Liver (tissue), 9 donors: Measurements from ENCODE around the gene ENO3. TPM values are rescaled to one million over a fixed set of nuclear protein-coding genes. Genes with fewer than 3 reads are reported as not detected.

Source experiments
- DNase-seq: peaks from one replicate; pipeline ENCODE4 v3.0.0-alpha.2; 2017; ENCODE audit warnings: low spot score
- H3K27ac ChIP-seq, 2 donors: one replicate each; pipeline ENCODE4 v1.7.0; 2013; ENCODE audit warnings: inconsistent platforms in 2 of 2, low read length in 2 of 2, control low read depth in 1 of 2, low read depth in 1 of 2, mild to moderate bottlenecking in 1 of 2
- H3K27me3 ChIP-seq, 4 donors: one replicate each; pipeline versions ENCODE4 v1.6.1 to v1.7.0; 2013; ENCODE audit warnings: low read length in 3 of 4, inconsistent platforms in 1 of 4, mild to moderate bottlenecking in 1 of 4, moderate library complexity in 1 of 4; ENCODE audit not compliant: control insufficient read depth in 4 of 4, insufficient read depth in 4 of 4
- H3K36me3 ChIP-seq, 4 donors: one replicate each; pipeline versions ENCODE4 v1.6.1 to v1.7.0; 2013; ENCODE audit warnings: low read length in 3 of 4, mild to moderate bottlenecking in 3 of 4, low read depth in 1 of 4, moderate library complexity in 1 of 4; ENCODE audit not compliant: control insufficient read depth in 4 of 4, insufficient read depth in 3 of 4
- H3K4me1 ChIP-seq, 4 donors: one replicate each; pipeline versions ENCODE4 v1.6.1 to v1.7.0; 2013; ENCODE audit warnings: low read length in 3 of 4, mild to moderate bottlenecking in 3 of 4, moderate library complexity in 1 of 4; ENCODE audit not compliant: control insufficient read depth in 4 of 4, insufficient read depth in 4 of 4
- H3K4me3 ChIP-seq, 3 donors: one replicate each; pipeline versions ENCODE4 v1.6.1 to v1.7.0; 2013; ENCODE audit warnings: low read length in 3 of 3, control low read depth in 1 of 3, low read depth in 1 of 3, mild to moderate bottlenecking in 1 of 3
- H3K9ac ChIP-seq, 2 donors: one replicate each; pipeline ENCODE4 v1.7.0; 2013; ENCODE audit warnings: low read length in 2 of 2, mild to moderate bottlenecking in 2 of 2, moderate library complexity in 2 of 2, control low read depth in 1 of 2, low read depth in 1 of 2
- H3K9me3 ChIP-seq, 4 donors: one replicate each; pipeline versions ENCODE4 v1.6.1 to v1.7.0; 2013; ENCODE audit warnings: low read length in 3 of 4; ENCODE audit not compliant: control insufficient read depth in 4 of 4
- EGR1 ChIP-seq, 2 donors: IDR thresholded peaks; 2 replicates each; pipeline ENCODE4 v1.6.1; 2016 to 2018; ENCODE audit warnings: antibody characterized with exemption in 2 of 2, low read depth in 2 of 2
- FOXA1 ChIP-seq: IDR thresholded peaks from 2 replicates; pipeline ENCODE4 v1.6.1; 2016; ENCODE audit warnings: antibody characterized with exemption
- FOXA2 ChIP-seq: IDR thresholded peaks from 2 replicates; pipeline ENCODE4 v1.6.1; 2016; ENCODE audit warnings: antibody characterized with exemption
- HNF4A ChIP-seq, 2 donors: conservative IDR thresholded peaks; 2 replicates each; pipeline ENCODE4 v1.6.1; 2016; ENCODE audit warnings: antibody characterized with exemption in 2 of 2, mild to moderate bottlenecking in 2 of 2
- HNF4G ChIP-seq: IDR thresholded peaks from 2 replicates; pipeline ENCODE4 v1.6.1; 2016; ENCODE audit warnings: antibody characterized with exemption
- NR2F2 ChIP-seq: IDR thresholded peaks from 2 replicates; pipeline ENCODE4 v1.6.1; 2016; ENCODE audit warnings: antibody characterized with exemption
- RXRA ChIP-seq, 2 donors: IDR thresholded peaks; 2 replicates each; pipeline ENCODE4 v1.6.1; 2017 to 2018; ENCODE audit warnings: antibody characterized with exemption in 2 of 2, mild to moderate bottlenecking in 1 of 2
- YY1 ChIP-seq: IDR thresholded peaks from 2 replicates; pipeline ENCODE4 v1.6.1; 2016; ENCODE audit warnings: antibody characterized with exemption, mild to moderate bottlenecking
- WGBS: extraction: QIAGEN DNeasy Blood & Tissue Kit; methylation state at CpG from one replicate; pipeline ENCODE4 v1.1.7; 2013; 5-methylcytosine and 5-hydroxymethylcytosine counted together
- polyA plus RNA-seq, 2 donors: library from polyadenylated mRNA; stranded (reverse) in 1 of 2; unstranded in 1 of 2; fragments of 200-250 nt in 1 of 2; fragments of >200 nt in 1 of 2; fragmentation: Nextera tagmentation in 1 of 2; extraction: Ambion mirVana in 1 of 2; gene quantifications; one replicate each; pipeline versions ENCODE4 v1.2.1 to v1.2.3, GENCODE V29; 2013 to 2015
- total RNA-seq, 2 donors: library from RNA; depleted of rRNA; stranded (reverse); fragments of >200 nt; gene quantifications; one replicate each; pipeline ENCODE4 v1.2.3, GENCODE V29; 2014
- TF ChIP-seq, protein P1 (sequence below): IDR thresholded peaks from 2 replicates; pipeline ENCODE4 v1.6.1; 2016; ENCODE audit warnings: antibody characterized with exemption, mild to moderate bottlenecking
- TF ChIP-seq, protein P2 (sequence below): fragments of 150-350 bp; IDR thresholded peaks from 2 replicates; pipeline ENCODE4 v1.5.1; 2017; ENCODE audit warnings: improper control_type of control experiment, low read depth, low read length; ENCODE audit not compliant: missing input control
- TF ChIP-seq, protein P3 (sequence below): IDR thresholded peaks from 2 replicates; pipeline ENCODE4 v1.6.1; 2016; ENCODE audit warnings: antibody characterized with exemption
- TF ChIP-seq, protein P4 (sequence below): IDR thresholded peaks from 2 replicates; pipeline ENCODE4 v1.6.1; 2016; ENCODE audit warnings: antibody characterized with exemption
- donor health status: healthy.
- donor health status: healthy.
- donor health status: healthy.
- donor health status: healthy.
- donor health status: healthy.

Gene ENO3
- total and polyA plus RNA-seq, 4 donors, result 26.3 to 117 (median 30.8) TPM

DNA sequence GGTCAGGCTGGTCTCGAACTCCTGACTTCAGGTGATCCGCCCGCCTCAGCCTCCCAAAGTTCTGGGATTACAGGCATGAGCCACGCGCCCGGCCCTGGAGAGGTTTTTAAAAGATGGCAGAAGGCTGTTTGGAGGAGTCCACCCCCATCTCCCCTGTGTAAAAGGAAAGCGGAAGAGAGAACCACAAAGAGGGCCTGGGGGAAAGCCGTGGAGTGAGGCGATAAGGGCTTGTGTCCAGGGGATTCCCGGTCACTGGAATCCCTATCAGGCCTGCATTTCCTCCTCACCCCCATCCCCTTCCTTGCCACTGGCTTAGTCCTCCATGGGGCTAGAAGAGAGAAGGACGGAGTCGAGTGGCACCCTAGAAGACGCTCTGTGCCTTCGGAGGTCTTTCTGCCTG, 19.0 kb upstream of the ENO3 start, which contains the start of gene GP1BA:
Gene GP1BA (plus strand): TSS at position 315 of the 400 bp plus-strand sequence. CDS start 328 bp downstream, outside the sequence.
- Histone ChIP-seq H3K9ac (no peak within 1 kb of the TSS), H3K27me3 (no peaks in the 10 kb centered on the region), H3K9me3 (no peaks in the 10 kb centered on the region), H3K4me3 (no peak within 1 kb of the TSS), H3K4me1 (peaks cover 0 to 11% (median 6%) of the 10 kb centered on the region in 4 donors), H3K27ac (no peak within 1 kb of the TSS), H3K36me3 (peaks cover 0 to 9% (median 4%) of the 10 kb centered on the region in 4 donors)
- WGBS, result 74% methylated on average over 14 of the region's 14 CpGs
- TF ChIP-seq YY1 (no peak), EGR1 (IDR thresholded peaks at IDR 0.05; ENCODE audit: low read depth in 2 of 2) (no peak), HNF4G (no peak), RXRA (IDR thresholded peaks at IDR 0.05) (no peak), HNF4A (conservative IDR thresholded peaks at IDR 0.05) (no peak), NR2F2 (no peak), FOXA2 (no peak)
- TF ChIP-seq, protein P1, sequence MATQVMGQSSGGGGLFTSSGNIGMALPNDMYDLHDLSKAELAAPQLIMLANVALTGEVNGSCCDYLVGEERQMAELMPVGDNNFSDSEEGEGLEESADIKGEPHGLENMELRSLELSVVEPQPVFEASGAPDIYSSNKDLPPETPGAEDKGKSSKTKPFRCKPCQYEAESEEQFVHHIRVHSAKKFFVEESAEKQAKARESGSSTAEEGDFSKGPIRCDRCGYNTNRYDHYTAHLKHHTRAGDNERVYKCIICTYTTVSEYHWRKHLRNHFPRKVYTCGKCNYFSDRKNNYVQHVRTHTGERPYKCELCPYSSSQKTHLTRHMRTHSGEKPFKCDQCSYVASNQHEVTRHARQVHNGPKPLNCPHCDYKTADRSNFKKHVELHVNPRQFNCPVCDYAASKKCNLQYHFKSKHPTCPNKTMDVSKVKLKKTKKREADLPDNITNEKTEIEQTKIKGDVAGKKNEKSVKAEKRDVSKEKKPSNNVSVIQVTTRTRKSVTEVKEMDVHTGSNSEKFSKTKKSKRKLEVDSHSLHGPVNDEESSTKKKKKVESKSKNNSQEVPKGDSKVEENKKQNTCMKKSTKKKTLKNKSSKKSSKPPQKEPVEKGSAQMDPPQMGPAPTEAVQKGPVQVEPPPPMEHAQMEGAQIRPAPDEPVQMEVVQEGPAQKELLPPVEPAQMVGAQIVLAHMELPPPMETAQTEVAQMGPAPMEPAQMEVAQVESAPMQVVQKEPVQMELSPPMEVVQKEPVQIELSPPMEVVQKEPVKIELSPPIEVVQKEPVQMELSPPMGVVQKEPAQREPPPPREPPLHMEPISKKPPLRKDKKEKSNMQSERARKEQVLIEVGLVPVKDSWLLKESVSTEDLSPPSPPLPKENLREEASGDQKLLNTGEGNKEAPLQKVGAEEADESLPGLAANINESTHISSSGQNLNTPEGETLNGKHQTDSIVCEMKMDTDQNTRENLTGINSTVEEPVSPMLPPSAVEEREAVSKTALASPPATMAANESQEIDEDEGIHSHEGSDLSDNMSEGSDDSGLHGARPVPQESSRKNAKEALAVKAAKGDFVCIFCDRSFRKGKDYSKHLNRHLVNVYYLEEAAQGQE, result no peak
- TF ChIP-seq, protein P2, sequence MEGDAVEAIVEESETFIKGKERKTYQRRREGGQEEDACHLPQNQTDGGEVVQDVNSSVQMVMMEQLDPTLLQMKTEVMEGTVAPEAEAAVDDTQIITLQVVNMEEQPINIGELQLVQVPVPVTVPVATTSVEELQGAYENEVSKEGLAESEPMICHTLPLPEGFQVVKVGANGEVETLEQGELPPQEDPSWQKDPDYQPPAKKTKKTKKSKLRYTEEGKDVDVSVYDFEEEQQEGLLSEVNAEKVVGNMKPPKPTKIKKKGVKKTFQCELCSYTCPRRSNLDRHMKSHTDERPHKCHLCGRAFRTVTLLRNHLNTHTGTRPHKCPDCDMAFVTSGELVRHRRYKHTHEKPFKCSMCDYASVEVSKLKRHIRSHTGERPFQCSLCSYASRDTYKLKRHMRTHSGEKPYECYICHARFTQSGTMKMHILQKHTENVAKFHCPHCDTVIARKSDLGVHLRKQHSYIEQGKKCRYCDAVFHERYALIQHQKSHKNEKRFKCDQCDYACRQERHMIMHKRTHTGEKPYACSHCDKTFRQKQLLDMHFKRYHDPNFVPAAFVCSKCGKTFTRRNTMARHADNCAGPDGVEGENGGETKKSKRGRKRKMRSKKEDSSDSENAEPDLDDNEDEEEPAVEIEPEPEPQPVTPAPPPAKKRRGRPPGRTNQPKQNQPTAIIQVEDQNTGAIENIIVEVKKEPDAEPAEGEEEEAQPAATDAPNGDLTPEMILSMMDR, result no peak
- TF ChIP-seq, protein P3, sequence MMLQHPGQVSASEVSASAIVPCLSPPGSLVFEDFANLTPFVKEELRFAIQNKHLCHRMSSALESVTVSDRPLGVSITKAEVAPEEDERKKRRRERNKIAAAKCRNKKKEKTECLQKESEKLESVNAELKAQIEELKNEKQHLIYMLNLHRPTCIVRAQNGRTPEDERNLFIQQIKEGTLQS, result no peak
- TF ChIP-seq, protein P4, sequence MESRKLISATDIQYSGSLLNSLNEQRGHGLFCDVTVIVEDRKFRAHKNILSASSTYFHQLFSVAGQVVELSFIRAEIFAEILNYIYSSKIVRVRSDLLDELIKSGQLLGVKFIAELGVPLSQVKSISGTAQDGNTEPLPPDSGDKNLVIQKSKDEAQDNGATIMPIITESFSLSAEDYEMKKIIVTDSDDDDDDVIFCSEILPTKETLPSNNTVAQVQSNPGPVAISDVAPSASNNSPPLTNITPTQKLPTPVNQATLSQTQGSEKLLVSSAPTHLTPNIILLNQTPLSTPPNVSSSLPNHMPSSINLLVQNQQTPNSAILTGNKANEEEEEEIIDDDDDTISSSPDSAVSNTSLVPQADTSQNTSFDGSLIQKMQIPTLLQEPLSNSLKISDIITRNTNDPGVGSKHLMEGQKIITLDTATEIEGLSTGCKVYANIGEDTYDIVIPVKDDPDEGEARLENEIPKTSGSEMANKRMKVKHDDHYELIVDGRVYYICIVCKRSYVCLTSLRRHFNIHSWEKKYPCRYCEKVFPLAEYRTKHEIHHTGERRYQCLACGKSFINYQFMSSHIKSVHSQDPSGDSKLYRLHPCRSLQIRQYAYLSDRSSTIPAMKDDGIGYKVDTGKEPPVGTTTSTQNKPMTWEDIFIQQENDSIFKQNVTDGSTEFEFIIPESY, result no peak
- no peak for DNase-seq

DNA sequence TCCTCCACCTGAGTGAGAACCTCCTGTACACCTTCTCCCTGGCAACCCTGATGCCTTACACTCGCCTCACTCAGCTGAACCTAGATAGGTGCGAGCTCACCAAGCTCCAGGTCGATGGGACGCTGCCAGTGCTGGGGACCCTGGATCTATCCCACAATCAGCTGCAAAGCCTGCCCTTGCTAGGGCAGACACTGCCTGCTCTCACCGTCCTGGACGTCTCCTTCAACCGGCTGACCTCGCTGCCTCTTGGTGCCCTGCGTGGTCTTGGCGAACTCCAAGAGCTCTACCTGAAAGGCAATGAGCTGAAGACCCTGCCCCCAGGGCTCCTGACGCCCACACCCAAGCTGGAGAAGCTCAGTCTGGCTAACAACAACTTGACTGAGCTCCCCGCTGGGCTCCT, 18.2 kb upstream of the ENO3 start:
- H3K9me3 ChIP-seq, result no peaks in the 10 kb centered on the region
- no peak overlapping the region for H3K9ac ChIP-seq
- TF ChIP-seq, protein P3, result no peak
- no peak for TF ChIP-seq FOXA1
- no peak overlapping the region for H3K27ac ChIP-seq
- H3K4me1 ChIP-seq, result peaks cover 0 to 11% (median 6%) of the 10 kb centered on the region in 4 donors
- DNase-seq, result no peak
- 94% methylated on average over 12 of the region's 12 CpGs for WGBS
- H3K27me3 ChIP-seq, result no peaks in the 10 kb centered on the region
- H3K36me3 ChIP-seq, result peaks cover 1 to 14% (median 6%) of the 10 kb centered on the region in 4 donors
- H3K4me3 ChIP-seq, result no peak overlapping the region
